HepG2 (cell line): Measurements from ENCODE around the gene MALRD1. TPM values are rescaled to one million over a fixed set of nuclear protein-coding genes. Genes with fewer than 3 reads are reported as not detected.

Source experiments
- ATAC-seq: fragments of 200-7000 bp; cut with Tn5 transposase; 3 replicates; pipeline ENCODE4 v1.9.1; 2020; ENCODE audit warnings: mild to moderate bottlenecking, moderate library complexity
- BruUV-seq: library from RNA; stranded (reverse); fragments of 400-500 nt; replicated peaks from 2 replicates; lab custom pipeline; 2021; lab: Mats Ljungman, UMichigan
- CTCF ChIA-PET: fragments of 300-600 bp; formaldehyde crosslinking; extraction: SDS; loops from one replicate; lab custom pipeline; 2021; ENCODE audit warnings: low total read pairs, inconsistent platforms, low intra/inter-chr PET ratio; lab: Yijun Ruan, JAX
- POLR2A ChIA-PET: fragments of 350-600 bp; sonication (Branson Sonifier 250); formaldehyde crosslinking; loops from one replicate; lab custom pipeline; 2020; ENCODE audit warnings: antibody characterized with exemption, inconsistent platforms; lab: Yijun Ruan, JAX
- DNase-seq: peaks from one replicate; pipeline ENCODE4 v3.0.0-alpha.2; 2015; ENCODE audit warnings: low spot score
- FAIRE-seq: peaks from 3 replicates; lab custom pipeline; 2011; peaks lifted over from hg19 to GRCh38; lab: Jason Lieb, UNC
- H2AFZ ChIP-seq: one replicate; pipeline ENCODE4 v1.6.1; 2011; ENCODE audit warnings: low read length, inconsistent platforms
- H3K27ac ChIP-seq: fragments of 300-600 bp; 3 replicates; pipeline ENCODE4 v1.8.0; 2011; ENCODE audit warnings: mixed run types, mild to moderate bottlenecking, mixed read lengths, low read length, inconsistent platforms; ENCODE audit not compliant: insufficient read depth; ENCODE audit errors: extremely low read length
- H3K27me3 ChIP-seq, 2 experiments: fragments of 200-600 bp in 1 of 2; 2 replicates in 1 of 2; 3 replicates in 1 of 2; pipeline versions ENCODE4 v1.6.0 to v1.8.0; 2011; ENCODE audit warnings: low read length in 2 of 2, mild to moderate bottlenecking in 2 of 2, moderate library complexity in 2 of 2, inconsistent platforms in 1 of 2; ENCODE audit not compliant: insufficient read depth in 2 of 2, control insufficient read depth in 1 of 2
- H3K36me3 ChIP-seq, 2 experiments: fragments of 200-600 bp in 1 of 2; replicated peaks in 1 of 2; 2 replicates in 1 of 2; 3 replicates in 1 of 2; pipeline versions ENCODE4 v1.5.1 to v1.8.0; 2011; ENCODE audit warnings: low read length in 2 of 2, inconsistent platforms in 1 of 2; ENCODE audit not compliant: insufficient read depth in 2 of 2, control insufficient read depth in 1 of 2
- H3K4me1 ChIP-seq: 2 replicates; pipeline ENCODE4 v1.5.1; 2012; ENCODE audit warnings: low read length, inconsistent platforms; ENCODE audit not compliant: insufficient read depth
- H3K4me2 ChIP-seq: 2 replicates; pipeline ENCODE4 v1.6.0; 2011; ENCODE audit warnings: low read depth, low read length, inconsistent platforms
- H3K4me3 ChIP-seq, 3 experiments: fragments of 200-600 bp in 1 of 3; sonication (generic), shearing (Covaris generic) in 1 of 3; replicated peaks in 1 of 3; 2 replicates each; pipeline ENCODE4 v1.5.1; 2011 to 2016; ENCODE audit warnings: low read length in 3 of 3, inconsistent platforms in 2 of 3, low read depth in 2 of 3, mild to moderate bottlenecking in 2 of 3, control low read depth in 1 of 3, mixed read lengths in 1 of 3; ENCODE audit not compliant: insufficient read depth in 1 of 3
- H3K79me2 ChIP-seq: one replicate; pipeline ENCODE4 v1.6.1; 2011; ENCODE audit warnings: low read length, inconsistent platforms; ENCODE audit not compliant: insufficient read depth
- H3K9ac ChIP-seq: 2 replicates; pipeline ENCODE4 v1.6.0; 2011; ENCODE audit warnings: mild to moderate bottlenecking, low read depth, low read length, inconsistent platforms; ENCODE audit not compliant: insufficient read depth
- H3K9me3 ChIP-seq: 2 replicates; pipeline ENCODE4 v1.5.1; 2012; ENCODE audit warnings: mild to moderate bottlenecking, low read length
- H4K20me1 ChIP-seq: 2 replicates; pipeline ENCODE4 v1.6.0; 2011; ENCODE audit warnings: inconsistent platforms, mild to moderate bottlenecking, low read length, moderate library complexity; ENCODE audit not compliant: insufficient read depth
- EZH2 ChIP-seq: conservative IDR thresholded peaks from 2 replicates; pipeline ENCODE4 v1.6.1; 2012; ENCODE audit warnings: mild to moderate bottlenecking, low read depth, low read length, moderate library complexity
- MED8 ChIP-seq: sonication (generic); formaldehyde crosslinking; IDR thresholded peaks from 2 replicates; pipeline ENCODE4 v1.8.1; 2023; ENCODE audit warnings: mild to moderate bottlenecking, missing genetic modification reagents; ENCODE audit not compliant: insufficient replicate concordance
- MIER2 ChIP-seq: IDR thresholded peaks from 2 replicates; pipeline ENCODE4 v1.6.1; 2016; ENCODE audit warnings: missing biosample characterization, missing genetic modification reagents
- NFE2 ChIP-seq: sonication (generic); formaldehyde crosslinking; IDR thresholded peaks from 2 replicates; pipeline ENCODE4 v1.4.0; 2020; ENCODE audit warnings: missing genetic modification reagents
- ONECUT2 ChIP-seq: sonication (generic); formaldehyde crosslinking; IDR thresholded peaks from 2 replicates; pipeline ENCODE4 v1.4.0; 2020; ENCODE audit warnings: missing genetic modification reagents
- RORA ChIP-seq: sonication (generic); formaldehyde crosslinking; IDR thresholded peaks from 2 replicates; pipeline ENCODE4 v1.5.0; 2020; ENCODE audit warnings: mild to moderate bottlenecking, missing genetic modification reagents, moderate library complexity
- SALL1 ChIP-seq: sonication (generic); formaldehyde crosslinking; IDR thresholded peaks from 2 replicates; pipeline ENCODE4 v1.8.0; 2022; ENCODE audit warnings: mild to moderate bottlenecking, missing genetic modification reagents
- STAG1 ChIP-seq: sonication (generic); formaldehyde crosslinking; IDR thresholded peaks from 2 replicates; pipeline ENCODE4 v1.4.0; 2020; ENCODE audit warnings: missing genetic modification reagents
- TRIM24 ChIP-seq: sonication (generic); formaldehyde crosslinking; IDR thresholded peaks from 2 replicates; pipeline ENCODE4 v1.8.0; 2022; ENCODE audit warnings: mild to moderate bottlenecking, missing genetic modification reagents
- ZC3H13 ChIP-seq: sonication (generic); formaldehyde crosslinking; IDR thresholded peaks from 2 replicates; pipeline ENCODE4 v1.8.1; 2023; ENCODE audit warnings: mild to moderate bottlenecking, missing genetic modification reagents, moderate library complexity
- ZNF263 ChIP-seq: sonication (generic); formaldehyde crosslinking; IDR thresholded peaks from 2 replicates; pipeline ENCODE4 v1.4.0; 2020; ENCODE audit warnings: missing genetic modification reagents
- ZNF367 ChIP-seq: sonication (generic); formaldehyde crosslinking; IDR thresholded peaks from 2 replicates; pipeline ENCODE4 v1.4.0; 2020; ENCODE audit warnings: missing genetic modification reagents, borderline replicate concordance
- ZNF558 ChIP-seq: sonication (generic); formaldehyde crosslinking; IDR thresholded peaks from 2 replicates; pipeline ENCODE4 v1.9.0; 2022; ENCODE audit warnings: mild to moderate bottlenecking, missing genetic modification reagents, borderline replicate concordance
- ZNF761 ChIP-seq: sonication (generic); formaldehyde crosslinking; conservative IDR thresholded peaks from 2 replicates; pipeline ENCODE4 v1.4.0; 2020; ENCODE audit warnings: mild to moderate bottlenecking, missing genetic modification reagents
- WGBS: methylation state at CpG from one replicate; pipeline ENCODE4 v1.1.6; 2017; ENCODE audit warnings: low lambda C conversion rate; 5-methylcytosine and 5-hydroxymethylcytosine counted together
- in situ Hi-C: cut with HindIII; loops from 2 replicates; pipeline ENCODE4 v1.10.0; 2017; ENCODE audit warnings: low pct_unique_long_range_greater_than_20kb; ENCODE audit not compliant: extremely low pct_ligation_motif_present
- intact Hi-C: fragments of 100-400 bp; cut with micrococcal nuclease; formaldehyde crosslinking; loops from one replicate; pipeline ENCODE4 v1.10.0; 2022; ENCODE audit not compliant: unreplicated experiment
- polyA plus RNA-seq, 8 experiments: library from polyadenylated mRNA; depleted of rRNA in 3 of 8; stranded (reverse) in 7 of 8; unstranded in 1 of 8; fragments of >200 nt; fragmentation: Illumina TruSeq in 4 of 8; extraction: Trizol in 4 of 8; gene quantifications; 2 replicates each; pipeline versions ENCODE4 v1.2.1 to v1.2.3, GENCODE V29; 2011 to 2016; ENCODE audit warnings: low read depth in 4 of 8, missing spikeins in 1 of 8, mixed read lengths in 1 of 8; ENCODE audit not compliant: insufficient read depth in 1 of 8
- total RNA-seq, 5 experiments: library from RNA; depleted of rRNA; stranded (reverse); fragments of >200 nt; fragmentation: Illumina TruSeq; extraction: Trizol; gene quantifications; 2 replicates each; pipeline ENCODE4 v1.2.3, GENCODE V29; 2016; ENCODE audit warnings: low read depth in 1 of 5
- TF ChIP-seq, protein P1 (sequence below): sonication (generic); formaldehyde crosslinking; IDR thresholded peaks from 2 replicates; pipeline ENCODE4 v1.5.0; 2020; ENCODE audit warnings: missing genetic modification reagents
- TF ChIP-seq, protein P2 (sequence below): sonication (generic); formaldehyde crosslinking; IDR thresholded peaks from 2 replicates; pipeline ENCODE4 v1.4.0; 2020; ENCODE audit warnings: missing genetic modification reagents
- TF ChIP-seq, protein P3 (sequence below): sonication (generic); formaldehyde crosslinking; IDR thresholded peaks from 2 replicates; pipeline ENCODE4 v1.8.1; 2022; ENCODE audit warnings: mild to moderate bottlenecking, missing genetic modification reagents

MALRD1 gene
- total and polyA plus RNA-seq, 2 of the 13 experiments (the other 11 are each of a cell fraction or from before 2014, with no cell fraction given), result 5.7 to 15.4 TPM

DNA sequence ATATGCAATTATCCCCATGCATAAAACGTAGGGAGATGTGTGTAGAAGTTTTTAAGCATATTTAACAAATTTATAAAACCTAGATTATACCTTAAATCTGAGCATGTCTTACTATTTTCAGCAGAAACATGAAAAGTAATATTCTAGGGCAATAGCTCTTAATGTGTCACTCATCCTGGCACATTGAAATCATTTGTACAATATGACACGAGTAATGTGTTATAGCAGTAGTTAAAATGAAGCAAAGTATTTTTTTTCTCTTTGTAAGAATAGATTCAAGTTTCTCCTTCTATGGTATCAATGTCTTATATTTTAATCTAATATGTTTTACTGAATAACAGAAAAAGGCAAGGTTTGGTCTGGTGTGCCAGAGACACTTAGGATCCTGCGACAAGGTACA lies 492.7 kb downstream of the MALRD1 start:
- CTCF ChIA-PET, result no interaction called here

More for the DNA sequence above, 492.7 kb downstream of the MALRD1 start:
- Histone ChIP-seq H4K20me1 (no peaks in the 10 kb centered on the region), H3K9me3 (no peaks in the 10 kb centered on the region), H3K4me2 (no peak overlapping the region), H3K36me3 (no peaks in the 10 kb centered on the region), H3K27ac (no peak overlapping the region), H3K79me2 (no peaks in the 10 kb centered on the region), H3K27me3 (no peaks in the 10 kb centered on the region), H3K4me1 (no peaks in the 10 kb centered on the region), H3K4me3 (no peak overlapping the region), H2AFZ (no peak overlapping the region), H3K9ac (no peak overlapping the region)
- in situ Hi-C loops (no loop called here), intact Hi-C loops (no loop called here)
- no TSS peak for BruUV-seq
- DNase-seq (no peak), ATAC-seq (no peak), FAIRE-seq (no peak)
- POLR2A ChIA-PET, result no interaction called here
- TF ChIP-seq ONECUT2 (CRISPR knock-in tag) (no peak), MED8 (no peak), ZC3H13 (no peak), ZNF761 (no peak), NFE2 (CRISPR knock-in tag) (no peak), ZNF367 (no peak), RORA (CRISPR knock-in tag) (no peak), EZH2 (no peak), ZNF263 (CRISPR knock-in tag) (no peak), MIER2 (CRISPR knock-in tag) (no peak), ZNF558 (CRISPR knock-in tag) (no peak), SALL1 (CRISPR knock-in tag) (no peak), STAG1 (CRISPR knock-in tag) (no peak), TRIM24 (CRISPR knock-in tag) (no peak)
- TF ChIP-seq, protein P1, sequence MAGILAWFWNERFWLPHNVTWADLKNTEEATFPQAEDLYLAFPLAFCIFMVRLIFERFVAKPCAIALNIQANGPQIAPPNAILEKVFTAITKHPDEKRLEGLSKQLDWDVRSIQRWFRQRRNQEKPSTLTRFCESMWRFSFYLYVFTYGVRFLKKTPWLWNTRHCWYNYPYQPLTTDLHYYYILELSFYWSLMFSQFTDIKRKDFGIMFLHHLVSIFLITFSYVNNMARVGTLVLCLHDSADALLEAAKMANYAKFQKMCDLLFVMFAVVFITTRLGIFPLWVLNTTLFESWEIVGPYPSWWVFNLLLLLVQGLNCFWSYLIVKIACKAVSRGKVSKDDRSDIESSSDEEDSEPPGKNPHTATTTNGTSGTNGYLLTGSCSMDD (CRISPR knock-in tag), result no peak
- TF ChIP-seq, protein P2, sequence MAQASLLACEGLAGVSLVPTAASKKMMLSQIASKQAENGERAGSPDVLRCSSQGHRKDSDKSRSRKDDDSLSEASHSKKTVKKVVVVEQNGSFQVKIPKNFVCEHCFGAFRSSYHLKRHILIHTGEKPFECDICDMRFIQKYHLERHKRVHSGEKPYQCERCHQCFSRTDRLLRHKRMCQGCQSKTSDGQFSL (CRISPR knock-in tag), result no peak
- TF ChIP-seq, protein P3, sequence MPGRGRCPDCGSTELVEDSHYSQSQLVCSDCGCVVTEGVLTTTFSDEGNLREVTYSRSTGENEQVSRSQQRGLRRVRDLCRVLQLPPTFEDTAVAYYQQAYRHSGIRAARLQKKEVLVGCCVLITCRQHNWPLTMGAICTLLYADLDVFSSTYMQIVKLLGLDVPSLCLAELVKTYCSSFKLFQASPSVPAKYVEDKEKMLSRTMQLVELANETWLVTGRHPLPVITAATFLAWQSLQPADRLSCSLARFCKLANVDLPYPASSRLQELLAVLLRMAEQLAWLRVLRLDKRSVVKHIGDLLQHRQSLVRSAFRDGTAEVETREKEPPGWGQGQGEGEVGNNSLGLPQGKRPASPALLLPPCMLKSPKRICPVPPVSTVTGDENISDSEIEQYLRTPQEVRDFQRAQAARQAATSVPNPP, result no peak
- WGBS, result 23% methylated on average over 3 of the region's 3 CpGs
